Hepatocyte (in vitro differentiated cells): Measurements from ENCODE around the gene RDM1. TPM values are rescaled to one million over a fixed set of nuclear protein-coding genes. Genes with fewer than 3 reads are reported as not detected.
A peak's percentile ranks its signal among the peaks of the same experiment; 100 is the strongest.

ENCODE experiments used
- DNase-seq: peaks from one replicate; pipeline ENCODE4 v3.0.0-alpha.2; 2016; ENCODE audit warnings: low spot score
- H2AFZ ChIP-seq: fragments of 200-600 bp; sonication (generic); 2 replicates; pipeline ENCODE4 v1.6.0; 2016; ENCODE audit warnings: antibody characterized with exemption, mild to moderate bottlenecking
- H3K27ac ChIP-seq: fragments of 200-600 bp; sonication (generic); 2 replicates; pipeline ENCODE4 v1.5.1; 2016; ENCODE audit warnings: mild to moderate bottlenecking
- H3K27me3 ChIP-seq: fragments of 200-600 bp; sonication (generic); 2 replicates; pipeline ENCODE4 v1.6.1; 2016
- H3K36me3 ChIP-seq: fragments of 200-600 bp; sonication (generic); replicated peaks from 2 replicates; pipeline ENCODE4 v1.5.1; 2016; ENCODE audit warnings: low read depth; ENCODE audit not compliant: insufficient read depth
- H3K4me1 ChIP-seq: fragments of 200-600 bp; sonication (generic); 2 replicates; pipeline ENCODE4 v1.5.1; 2016; ENCODE audit warnings: mild to moderate bottlenecking, moderate library complexity; ENCODE audit not compliant: insufficient read depth
- H3K4me2 ChIP-seq: fragments of 200-600 bp; sonication (generic); 2 replicates; pipeline ENCODE4 v1.6.0; 2016
- H3K4me3 ChIP-seq: fragments of 200-600 bp; sonication (generic); 2 replicates; pipeline ENCODE4 v1.5.1; 2016; ENCODE audit warnings: mild to moderate bottlenecking
- H3K79me2 ChIP-seq: fragments of 200-600 bp; sonication (generic); 2 replicates; pipeline ENCODE4 v1.6.0; 2017; ENCODE audit warnings: mild to moderate bottlenecking
- H3K9me2 ChIP-seq: fragments of 200-600 bp; sonication (generic); replicated peaks from 2 replicates; pipeline ENCODE4 v1.6.0; 2017; ENCODE audit warnings: mild to moderate bottlenecking; ENCODE audit not compliant: insufficient read depth
- H3K9me3 ChIP-seq: fragments of 200-600 bp; sonication (generic); 2 replicates; pipeline ENCODE4 v1.5.1; 2016; ENCODE audit warnings: low read depth, mild to moderate bottlenecking
- H4K20me1 ChIP-seq: fragments of 200-600 bp; sonication (generic); 2 replicates; pipeline ENCODE4 v1.6.0; 2016; ENCODE audit warnings: mild to moderate bottlenecking; ENCODE audit not compliant: insufficient read depth, poor library complexity, severe bottlenecking
- EZH2 ChIP-seq: fragments of 200-600 bp; sonication (generic); IDR thresholded peaks from 2 replicates; pipeline ENCODE4 v1.6.1; 2016; ENCODE audit warnings: antibody characterized with exemption, mild to moderate bottlenecking, borderline replicate concordance
- EZH2phosphoT487 ChIP-seq: fragments of 200-600 bp; sonication (generic); IDR thresholded peaks from one replicate; pipeline ENCODE4 v1.6.1; 2018; ENCODE audit warnings: antibody characterized with exemption, mild to moderate bottlenecking, low read depth, moderate library complexity; ENCODE audit not compliant: unreplicated experiment, severe bottlenecking
- WGBS: methylation state at CpG from one replicate; pipeline ENCODE4 v1.1.6; 2016; ENCODE audit warnings: low lambda C conversion rate; ENCODE audit errors: missing lambda C conversion rate; 5-methylcytosine and 5-hydroxymethylcytosine counted together
- polyA plus RNA-seq: library from polyadenylated mRNA; unstranded; fragments of >200 nt; fragmentation: Nextera tagmentation; extraction: Ambion mirVana; gene quantifications from 2 replicates; pipeline ENCODE4 v1.2.1, GENCODE V29; 2016
- total RNA-seq: library from RNA; depleted of rRNA; stranded (reverse); fragments of >200 nt; gene quantifications from 2 replicates; pipeline ENCODE4 v1.2.3, GENCODE V29; 2014
- TF ChIP-seq, protein P1 (sequence below): fragments of 200-600 bp; sonication (generic); IDR thresholded peaks from 2 replicates; pipeline ENCODE4 v1.5.1; 2016; ENCODE audit warnings: antibody characterized with exemption, mild to moderate bottlenecking; ENCODE audit not compliant: poor library complexity

The RDM1 gene
- total and polyA plus RNA-seq, 2 experiments from 2014 or later, result 0.87 TPM; not detected in 1

DNA sequence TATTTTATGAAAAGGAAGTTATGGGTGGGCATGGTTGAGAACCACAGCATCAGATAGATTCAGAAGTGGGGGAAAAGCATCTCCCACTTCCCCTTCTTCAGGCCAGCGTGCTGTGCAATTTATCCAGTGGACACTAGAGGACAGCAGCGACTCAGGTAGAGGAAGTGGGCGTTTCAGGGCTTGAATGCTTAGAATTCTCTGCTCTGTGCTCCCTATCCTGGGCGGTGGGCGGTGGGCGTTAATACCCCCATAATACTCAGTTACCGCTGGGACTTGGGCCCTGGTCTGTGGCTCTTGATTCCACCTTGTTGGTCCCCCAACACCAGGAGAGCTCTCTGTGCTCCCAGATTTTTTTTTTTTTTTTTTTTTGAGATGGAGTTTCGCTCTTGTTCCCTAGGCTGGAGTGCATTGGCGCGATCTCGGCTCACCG is 16.6 kb upstream of the RDM1 start:
- peak; percentile 76 for DNase-seq
- no peaks in the 10 kb centered on the region for H3K79me2 ChIP-seq
- no peaks in the 10 kb centered on the region for H3K36me3 ChIP-seq
- H4K20me1 ChIP-seq, result no peaks in the 10 kb centered on the region
- no peaks in the 10 kb centered on the region for H3K9me3 ChIP-seq
- no peak overlapping the region for H3K27ac ChIP-seq
- peak overlapping the region; percentile 47 for H3K4me2 ChIP-seq
- H3K4me1 ChIP-seq, result peaks cover 12% of the 10 kb centered on the region
- 20% methylated on average over 9 of the region's 12 CpGs for WGBS
- H2AFZ ChIP-seq, result no peak overlapping the region
- no peak overlapping the region for H3K4me3 ChIP-seq
- TF ChIP-seq EZH2phosphoT487, result no peak
- TF ChIP-seq EZH2, result no peak
- TF ChIP-seq, protein P1, sequence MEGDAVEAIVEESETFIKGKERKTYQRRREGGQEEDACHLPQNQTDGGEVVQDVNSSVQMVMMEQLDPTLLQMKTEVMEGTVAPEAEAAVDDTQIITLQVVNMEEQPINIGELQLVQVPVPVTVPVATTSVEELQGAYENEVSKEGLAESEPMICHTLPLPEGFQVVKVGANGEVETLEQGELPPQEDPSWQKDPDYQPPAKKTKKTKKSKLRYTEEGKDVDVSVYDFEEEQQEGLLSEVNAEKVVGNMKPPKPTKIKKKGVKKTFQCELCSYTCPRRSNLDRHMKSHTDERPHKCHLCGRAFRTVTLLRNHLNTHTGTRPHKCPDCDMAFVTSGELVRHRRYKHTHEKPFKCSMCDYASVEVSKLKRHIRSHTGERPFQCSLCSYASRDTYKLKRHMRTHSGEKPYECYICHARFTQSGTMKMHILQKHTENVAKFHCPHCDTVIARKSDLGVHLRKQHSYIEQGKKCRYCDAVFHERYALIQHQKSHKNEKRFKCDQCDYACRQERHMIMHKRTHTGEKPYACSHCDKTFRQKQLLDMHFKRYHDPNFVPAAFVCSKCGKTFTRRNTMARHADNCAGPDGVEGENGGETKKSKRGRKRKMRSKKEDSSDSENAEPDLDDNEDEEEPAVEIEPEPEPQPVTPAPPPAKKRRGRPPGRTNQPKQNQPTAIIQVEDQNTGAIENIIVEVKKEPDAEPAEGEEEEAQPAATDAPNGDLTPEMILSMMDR, result peak; percentile 78
- no peaks in the 10 kb centered on the region for H3K9me2 ChIP-seq
- no peaks in the 10 kb centered on the region for H3K27me3 ChIP-seq

DNA sequence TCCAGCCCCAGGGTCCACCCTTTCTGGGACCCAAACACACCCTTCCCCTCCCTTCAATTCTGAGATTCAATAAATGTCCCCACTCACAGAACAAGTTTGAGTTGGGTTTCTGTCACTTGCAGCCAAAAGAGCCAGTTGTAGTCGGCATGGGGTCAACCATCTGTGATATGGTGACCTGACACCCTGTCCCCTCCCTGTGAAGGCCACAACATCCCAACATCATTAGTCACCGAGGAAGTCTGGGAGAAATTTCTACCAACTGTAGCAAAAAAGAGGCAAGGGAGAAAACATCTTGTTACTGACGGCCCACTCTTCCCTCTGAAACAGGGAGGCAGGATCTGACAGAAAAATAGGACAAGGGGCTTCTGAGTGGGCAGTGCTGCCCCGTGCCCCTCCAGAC is 13.6 kb upstream of the RDM1 start:
- Histone ChIP-seq H4K20me1 (no peaks in the 10 kb centered on the region), H3K36me3 (no peaks in the 10 kb centered on the region), H3K9me3 (no peaks in the 10 kb centered on the region), H3K27ac (no peak overlapping the region), H3K4me3 (no peak overlapping the region), H3K4me2 (no peak overlapping the region), H3K9me2 (no peaks in the 10 kb centered on the region), H3K4me1 (peaks cover 13% of the 10 kb centered on the region), H3K79me2 (no peaks in the 10 kb centered on the region), H3K27me3 (no peaks in the 10 kb centered on the region), H2AFZ (no peak overlapping the region)
- 90% methylated on average over 4 of the region's 4 CpGs for WGBS
- TF ChIP-seq, protein P1, result no peak
- TF ChIP-seq EZH2 (no peak), EZH2phosphoT487 (no peak)
- DNase-seq, result no peak

DNA sequence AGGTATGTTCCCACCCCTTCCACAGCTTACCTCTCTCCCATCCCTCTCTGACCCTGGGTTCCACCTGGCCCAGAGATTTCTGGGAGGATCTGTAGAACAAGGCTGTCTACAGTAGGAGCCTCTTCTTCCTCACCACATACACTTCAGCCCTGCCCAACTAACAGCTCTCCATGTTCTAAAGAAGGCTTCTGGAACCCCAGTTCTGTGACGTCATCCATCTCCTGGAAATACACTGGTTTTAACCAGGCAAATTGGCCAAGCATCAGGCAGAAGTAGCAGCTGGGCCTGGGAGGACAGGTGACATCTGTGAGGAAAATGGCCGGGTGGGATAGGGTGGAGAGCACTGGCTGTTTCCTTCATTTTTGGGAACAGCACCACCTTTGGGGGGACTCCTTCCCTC is 13.0 kb upstream of the RDM1 start, which contains the start of gene LYZL6:
Gene LYZL6 (minus strand): TSS at position 177 of the 400 bp plus-strand sequence. CDS start 4,357 bp downstream, outside the sequence.
- Histone ChIP-seq H3K79me2 (no peaks in the 10 kb centered on the region), H2AFZ (peak within 1 kb of the TSS; percentile 17), H3K27ac (peak within 1 kb of the TSS; percentile 48), H4K20me1 (no peaks in the 10 kb centered on the region), H3K36me3 (no peaks in the 10 kb centered on the region), H3K9me3 (no peaks in the 10 kb centered on the region), H3K4me3 (no peak within 1 kb of the TSS), H3K9me2 (no peaks in the 10 kb centered on the region), H3K4me1 (peaks cover 13% of the 10 kb centered on the region), H3K27me3 (no peaks in the 10 kb centered on the region), H3K4me2 (peak within 1 kb of the TSS; percentile 46)
- no peak for DNase-seq
- TF ChIP-seq, protein P1, result no peak
- no peak for TF ChIP-seq EZH2
- no peak for TF ChIP-seq EZH2phosphoT487
- 94% methylated on average over 2 of the region's 2 CpGs for WGBS
